HG03097 (cell line): Measurements from ENCODE around the gene CDH5.
"Not testable (repeated sequence)": the region's sequence is repeated elsewhere in the genome, so short reads cannot be mapped to it uniquely, and the experiment has no call there.

ENCODE experiments used
- ATAC-seq: cut with Tn5 transposase; IDR thresholded peaks from one replicate; pipeline ENCODE4 v1.9.1; 2021; ENCODE audit not compliant: unreplicated experiment, low FRiP score

CDH5 gene

GRCh38 chr16:66431760-66432159 lies 65.3 kb downstream of the CDH5 start:
- ATAC-seq: no peak

DNA sequence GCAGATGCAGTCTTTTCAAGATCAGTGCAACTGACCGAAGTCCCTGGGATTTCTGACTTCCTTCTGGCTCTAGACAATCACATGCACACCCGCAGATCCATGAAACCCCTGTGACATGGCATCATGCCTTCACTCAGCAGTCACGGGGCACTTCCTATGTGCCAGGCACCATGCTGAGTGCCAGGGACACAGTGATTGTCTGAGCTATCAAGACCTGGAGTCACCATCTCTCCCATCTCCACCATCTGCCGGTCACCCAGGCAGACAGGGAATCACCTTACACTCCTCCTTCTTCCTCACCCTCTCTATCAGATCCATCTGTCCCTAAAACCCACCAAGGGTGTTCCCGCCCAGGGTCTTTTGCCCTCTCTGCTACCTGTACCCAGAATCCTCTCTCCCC lies 65.9 kb downstream of the CDH5 start:
- no peak for ATAC-seq

DNA sequence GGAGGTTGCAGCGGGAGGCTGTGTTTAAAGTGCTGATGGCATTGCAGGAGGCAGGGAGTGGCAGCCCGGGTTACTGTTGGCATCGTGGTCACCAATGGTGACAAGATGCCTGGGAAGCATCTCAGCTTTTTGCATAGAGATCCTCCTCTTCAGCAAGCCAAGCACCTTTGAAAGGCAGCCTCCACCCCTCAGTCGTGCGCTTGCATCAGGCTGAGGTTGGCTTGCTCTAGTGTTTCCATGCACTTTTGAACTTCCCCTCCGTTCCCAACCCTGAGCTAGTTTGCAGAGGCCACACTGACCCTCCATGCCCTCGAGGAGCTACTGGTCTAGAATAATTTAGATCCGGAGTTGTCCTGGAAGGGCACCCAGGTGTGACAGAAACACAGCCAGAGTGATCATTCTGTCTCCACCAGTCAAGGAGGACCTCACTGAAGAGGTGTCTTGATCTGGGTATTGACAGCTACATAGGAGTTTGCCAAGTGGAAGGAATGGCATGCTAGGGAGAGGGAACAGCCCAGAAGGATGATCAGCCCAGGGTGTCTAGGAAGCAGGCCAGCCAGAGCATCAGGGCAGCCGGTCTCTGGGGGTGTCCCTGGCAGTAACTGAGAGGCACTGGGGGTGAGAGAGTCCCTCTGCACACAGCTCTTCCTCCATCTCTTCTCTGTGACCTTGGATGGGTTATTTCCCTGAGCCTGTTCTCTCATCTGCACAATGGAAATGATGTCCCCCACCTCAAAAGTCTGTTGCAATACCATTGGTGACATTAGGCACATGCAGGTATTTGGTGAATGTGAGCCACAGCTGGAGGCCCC lies 68.3 kb downstream of the CDH5 start:
- no peak for ATAC-seq

- no peak for ATAC-seq
Observed at GRCh38 chr16:66435896-66436295, 69.4 kb downstream of the CDH5 start.

- no peak for ATAC-seq
Observed at GRCh38 chr16:66437391-66437945, 71.0 kb downstream of the CDH5 start.

- ATAC-seq: no peak
Observed at GRCh38 chr16:66438536-66438935, 72.0 kb downstream of the CDH5 start.

GRCh38 chr16:66439051-66439730 lies 72.7 kb downstream of the CDH5 start:
- no peak for ATAC-seq

- ATAC-seq: no peak
Observed at GRCh38 chr16:66440271-66440802, 73.8 kb downstream of the CDH5 start.

DNA sequence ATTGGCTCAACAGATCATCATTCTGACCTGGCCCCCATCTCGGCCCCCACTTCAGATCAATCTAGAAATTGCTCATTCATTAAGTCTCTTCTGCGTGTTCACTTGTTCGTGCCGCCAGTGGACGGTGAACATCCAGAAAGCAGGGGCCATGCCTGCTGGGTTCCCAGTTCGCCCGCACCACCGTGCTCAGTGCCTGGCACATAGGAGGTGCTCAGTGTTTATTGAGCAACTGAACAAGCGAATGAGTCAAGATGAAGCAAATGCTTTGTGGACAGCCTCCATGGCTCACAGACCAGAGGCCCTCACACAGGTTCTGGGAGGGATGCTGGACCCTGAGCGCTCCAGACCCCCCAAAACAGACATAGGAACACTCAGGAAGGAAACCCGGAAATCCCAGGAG lies 74.5 kb downstream of the CDH5 start:
- ATAC-seq: no peak

- no peak for ATAC-seq
Observed at GRCh38 chr16:66441586-66442375, 75.3 kb downstream of the CDH5 start.

GRCh38 chr16:66442502-66443268 lies 76.2 kb downstream of the CDH5 start:
- no peak for ATAC-seq

DNA sequence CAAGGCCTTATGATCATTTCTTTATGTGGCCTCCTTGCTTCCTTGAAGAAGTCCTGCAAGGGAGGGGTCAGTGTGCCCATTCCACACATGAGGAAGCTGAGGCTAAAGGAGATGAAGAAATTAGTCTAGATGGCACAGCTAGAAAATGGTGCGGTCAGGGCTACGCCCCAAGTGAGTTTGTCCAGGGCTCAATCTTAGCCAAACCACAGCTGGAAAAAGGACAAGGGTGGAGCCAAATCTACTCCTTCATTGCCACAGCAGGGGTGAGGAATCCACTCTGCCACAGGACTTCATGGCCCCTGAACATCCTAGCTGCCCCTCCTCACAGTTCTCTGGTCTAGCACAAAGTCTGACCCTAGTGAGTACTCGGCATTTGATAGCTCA lies 76.8 kb downstream of the CDH5 start:
- ATAC-seq: no peak

- no peak for ATAC-seq
Observed at GRCh38 chr16:66444049-66444481, 77.6 kb downstream of the CDH5 start.

DNA sequence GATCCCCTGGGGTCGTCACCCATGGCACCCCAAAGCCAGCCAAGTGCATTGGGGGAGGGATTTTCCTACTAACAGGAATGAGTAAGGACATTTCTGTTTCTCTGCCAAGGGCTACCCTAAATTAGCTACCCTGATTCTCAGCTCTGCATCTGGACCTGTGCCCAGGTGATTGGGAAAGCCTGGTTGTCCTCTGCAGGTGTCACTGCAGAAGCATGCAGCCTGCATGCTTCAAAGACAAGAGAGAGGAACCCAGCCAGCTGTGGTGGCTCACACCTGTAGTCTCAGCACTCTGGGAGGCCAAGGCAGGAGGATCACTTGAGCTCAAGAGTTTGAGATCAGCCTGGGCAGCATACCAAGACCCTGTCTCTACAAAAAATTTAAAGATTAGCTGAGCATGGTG lies 80.2 kb downstream of the CDH5 start:
- no peak for ATAC-seq

- no peak for ATAC-seq
Observed at GRCh38 chr16:66447491-66447890, 81.0 kb downstream of the CDH5 start.

- ATAC-seq: no peak
Observed at GRCh38 chr16:66451548-66451947, 85.1 kb downstream of the CDH5 start.

DNA sequence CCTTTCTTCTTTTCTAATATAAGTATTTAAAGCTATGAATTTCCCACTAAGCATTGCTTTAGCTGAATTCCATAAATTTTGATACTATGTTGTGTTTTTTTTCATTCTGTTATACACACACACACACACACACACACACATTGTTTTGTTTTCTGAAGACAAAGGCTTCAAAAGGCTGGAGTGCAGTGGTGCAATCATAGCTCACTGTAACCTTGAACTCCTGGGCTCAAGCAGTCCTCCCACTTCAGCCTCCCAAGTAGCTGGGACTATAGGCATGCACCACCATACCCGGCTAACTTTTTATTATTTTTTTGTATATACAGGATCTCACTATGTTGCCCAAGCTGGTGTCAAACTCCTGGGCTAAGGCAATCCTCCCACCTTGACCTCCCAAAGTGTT lies 86.7 kb downstream of the CDH5 start:
- not testable (repeated sequence) for ATAC-seq
